Testis (tissue), 3 donors: ENCODE data around the gene LRFN2. TPM values are rescaled to one million over a fixed set of nuclear protein-coding genes. Genes with fewer than 3 reads are reported as not detected.

ENCODE experiments used
- DNase-seq: peaks from one replicate; pipeline ENCODE4 v3.0.0-alpha.2; 2019
- H3K27ac ChIP-seq, 2 donors: fragments of 200-600 bp; sonication (generic); one replicate each; pipeline ENCODE4 v1.5.1; 2019
- H3K27me3 ChIP-seq: fragments of 200-600 bp; sonication (generic); one replicate; pipeline ENCODE4 v1.5.1; 2019
- H3K36me3 ChIP-seq: fragments of 200-600 bp; sonication (generic); one replicate; pipeline ENCODE4 v1.5.1; 2017; ENCODE audit warnings: low read depth; ENCODE audit errors: missing control alignments
- H3K4me1 ChIP-seq: fragments of 200-600 bp; sonication (generic); one replicate; pipeline ENCODE4 v1.5.1; 2019
- H3K4me3 ChIP-seq, 2 donors: fragments of 200-600 bp; sonication (generic); one replicate each; pipeline ENCODE4 v1.5.1; 2017 to 2019
- H3K9me3 ChIP-seq: fragments of 200-600 bp; sonication (generic); one replicate; pipeline ENCODE4 v1.5.1; 2017
- POLR2A ChIP-seq: fragments of 450-650 bp; IDR thresholded peaks from one replicate; pipeline ENCODE4 v1.6.1; 2017; ENCODE audit warnings: antibody characterized with exemption, mild to moderate bottlenecking, moderate library complexity
- WGBS, 2 donors: methylation state at CpG; one replicate each; pipeline ENCODE4 v1.1.5; 2018; 5-methylcytosine and 5-hydroxymethylcytosine counted together
- intact Hi-C: fragments of 100-400 bp; cut with DNase I; formaldehyde crosslinking; loops from one replicate; pipeline ENCODE4 v1.15.1; 2023; ENCODE audit warnings: low total_unique reads
- polyA plus RNA-seq: library from polyadenylated mRNA; stranded (reverse); fragments of 350-450 nt; fragmentation: Illumina TruSeq; extraction: RNeasy Lipid Tissue Mini Kit (QIAGEN cat#74804); gene quantifications from one replicate; pipeline ENCODE4 v1.2.3, GENCODE V29; 2014; ENCODE audit warnings: low read depth, low replicate concordance; ENCODE audit not compliant: insufficient read depth
- total RNA-seq, 2 donors: library from RNA; depleted of rRNA; stranded (reverse); fragments of >200 nt; gene quantifications; one replicate each; pipeline ENCODE4 v1.2.3, GENCODE V29; 2016
- TF ChIP-seq, protein P1 (sequence below), 3 experiments: fragments of 450-650 bp in 2 of 3; fragments of 200-600 bp in 1 of 3; sonication (generic) in 1 of 3; IDR thresholded peaks; one replicate each; pipeline ENCODE4 v1.5.1; 2016 to 2019; ENCODE audit warnings: antibody characterized with exemption in 3 of 3, mild to moderate bottlenecking in 2 of 3, moderate library complexity in 1 of 3

LRFN2 gene
- total and polyA plus RNA-seq, 3 donors from 2014 or later: 1.1 to 3.3 (median 1.6) TPM

DNA sequence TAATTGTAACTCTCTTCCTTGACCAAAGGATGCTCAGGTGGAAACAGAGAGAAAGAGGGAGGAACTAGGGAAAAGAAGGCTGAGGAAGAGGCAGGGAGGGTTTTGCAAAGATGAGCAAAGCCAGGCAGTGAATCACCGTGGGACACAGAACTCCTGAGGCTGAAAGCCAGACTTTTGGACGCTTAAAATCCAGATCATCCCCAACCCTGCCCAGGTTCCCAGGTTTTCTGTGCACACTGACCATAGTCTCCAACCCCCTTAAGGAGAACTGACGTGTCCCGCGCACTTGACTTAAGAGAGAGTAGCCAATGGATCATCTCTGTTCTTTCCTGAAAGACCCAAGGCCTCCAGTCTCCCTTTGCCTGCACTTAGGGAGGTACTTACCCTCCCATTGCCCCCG, 75.3 kb downstream of the LRFN2 start:
- no peak overlapping the region for H3K4me3 ChIP-seq
- H3K27ac ChIP-seq: no peak overlapping the region
- H3K36me3 ChIP-seq: no peaks in the 10 kb centered on the region
- no peaks in the 10 kb centered on the region for H3K9me3 ChIP-seq
- no peak for DNase-seq
- 91 to 92% methylated on average over 6 of the region's 6 CpGs for WGBS, 2 donors
- TF ChIP-seq POLR2A: no peak
- TF ChIP-seq, protein P1, sequence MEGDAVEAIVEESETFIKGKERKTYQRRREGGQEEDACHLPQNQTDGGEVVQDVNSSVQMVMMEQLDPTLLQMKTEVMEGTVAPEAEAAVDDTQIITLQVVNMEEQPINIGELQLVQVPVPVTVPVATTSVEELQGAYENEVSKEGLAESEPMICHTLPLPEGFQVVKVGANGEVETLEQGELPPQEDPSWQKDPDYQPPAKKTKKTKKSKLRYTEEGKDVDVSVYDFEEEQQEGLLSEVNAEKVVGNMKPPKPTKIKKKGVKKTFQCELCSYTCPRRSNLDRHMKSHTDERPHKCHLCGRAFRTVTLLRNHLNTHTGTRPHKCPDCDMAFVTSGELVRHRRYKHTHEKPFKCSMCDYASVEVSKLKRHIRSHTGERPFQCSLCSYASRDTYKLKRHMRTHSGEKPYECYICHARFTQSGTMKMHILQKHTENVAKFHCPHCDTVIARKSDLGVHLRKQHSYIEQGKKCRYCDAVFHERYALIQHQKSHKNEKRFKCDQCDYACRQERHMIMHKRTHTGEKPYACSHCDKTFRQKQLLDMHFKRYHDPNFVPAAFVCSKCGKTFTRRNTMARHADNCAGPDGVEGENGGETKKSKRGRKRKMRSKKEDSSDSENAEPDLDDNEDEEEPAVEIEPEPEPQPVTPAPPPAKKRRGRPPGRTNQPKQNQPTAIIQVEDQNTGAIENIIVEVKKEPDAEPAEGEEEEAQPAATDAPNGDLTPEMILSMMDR (IDR thresholded peaks at IDR 0.05): no peak
- H3K4me1 ChIP-seq: no peaks in the 10 kb centered on the region
- intact Hi-C loops: no loop called here
- no peaks in the 10 kb centered on the region for H3K27me3 ChIP-seq

DNA sequence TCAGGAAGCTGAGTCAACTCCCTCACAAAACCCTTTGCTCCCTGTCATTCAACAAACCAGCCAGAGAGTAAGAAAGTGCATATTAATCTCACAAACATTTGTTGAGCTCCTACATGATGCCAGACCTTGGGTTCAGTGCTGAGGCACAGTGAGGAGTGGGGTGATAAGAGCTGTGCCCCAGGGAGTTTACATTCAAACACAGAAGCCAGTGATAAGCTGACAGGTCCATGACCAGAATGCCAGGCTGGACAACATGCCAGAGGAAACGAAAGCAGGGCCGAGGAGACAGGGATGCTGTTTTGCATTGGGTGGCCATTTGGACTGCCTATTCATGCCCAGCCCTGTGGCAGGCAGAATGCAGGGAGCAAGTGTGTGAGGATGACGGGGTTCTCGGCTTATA, 76.7 kb downstream of the LRFN2 start:
- 87 to 90% methylated on average over 4 of the region's 4 CpGs for WGBS, 2 donors
- Histone ChIP-seq H3K36me3 (no peaks in the 10 kb centered on the region), H3K4me1 (no peaks in the 10 kb centered on the region), H3K27me3 (no peaks in the 10 kb centered on the region), H3K9me3 (no peaks in the 10 kb centered on the region), H3K27ac (no peak overlapping the region), H3K4me3 (no peak overlapping the region)
- no peak for TF ChIP-seq POLR2A
- TF ChIP-seq, protein P1 (IDR thresholded peaks at IDR 0.05): no peak
- intact Hi-C loops: no loop called here
- DNase-seq: no peak

DNA sequence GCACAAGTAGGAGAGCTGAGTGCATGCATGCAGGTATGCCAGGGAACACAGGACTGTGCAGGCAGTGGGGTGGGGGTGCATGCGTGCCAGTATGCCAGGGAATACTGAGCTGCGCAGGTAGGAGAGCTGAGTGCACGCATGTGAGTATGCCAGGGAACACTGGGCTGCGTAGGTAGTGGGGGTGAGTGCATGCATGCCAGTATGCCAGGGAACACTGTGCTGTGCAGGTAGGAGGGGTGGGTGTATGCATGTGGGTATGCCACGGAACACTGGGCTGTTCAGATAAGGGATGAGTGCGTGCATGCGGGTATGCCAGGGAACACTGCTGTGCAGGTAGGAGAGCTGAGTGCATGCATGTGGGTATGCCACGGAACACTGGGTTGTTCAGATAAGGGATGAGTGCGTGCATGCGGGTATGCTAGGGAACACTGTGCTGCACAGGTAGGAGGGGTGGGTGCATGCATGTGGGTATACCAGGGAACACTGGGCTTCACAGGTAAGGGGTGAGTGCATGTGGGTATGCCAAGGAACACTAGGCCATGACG, 77.4 kb downstream of the LRFN2 start:
- Histone ChIP-seq H3K4me1 (no peaks in the 10 kb centered on the region), H3K9me3 (no peaks in the 10 kb centered on the region), H3K27me3 (no peaks in the 10 kb centered on the region), H3K36me3 (no peaks in the 10 kb centered on the region), H3K27ac (no peak overlapping the region), H3K4me3 (no peak overlapping the region)
- 78 to 83% methylated on average over 11 of the region's 11 CpGs for WGBS, 2 donors
- DNase-seq: no peak
- TF ChIP-seq, protein P1 (IDR thresholded peaks at IDR 0.05): no peak
- no peak for TF ChIP-seq POLR2A
- intact Hi-C loops: no loop called here

DNA sequence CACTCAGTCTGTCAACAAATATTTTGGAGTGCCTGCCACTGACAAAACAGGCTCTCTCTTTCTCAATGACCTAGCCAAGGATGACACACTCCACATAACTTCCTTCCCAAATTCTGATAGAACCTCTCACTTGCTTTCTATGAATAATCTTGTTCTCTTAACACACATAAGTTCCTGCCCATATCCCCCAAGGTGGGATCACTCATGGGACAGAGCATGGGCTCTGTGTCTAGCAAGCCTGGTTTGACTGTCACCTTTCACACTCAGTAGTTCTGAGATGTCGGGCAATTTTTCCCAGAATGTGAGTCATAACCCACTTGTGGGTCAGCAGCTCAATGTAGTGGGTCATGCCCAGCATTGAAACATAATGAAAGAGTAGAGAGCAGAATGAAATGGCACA, 78.1 kb downstream of the LRFN2 start:
- no peak for DNase-seq
- Histone ChIP-seq H3K4me1 (no peaks in the 10 kb centered on the region), H3K9me3 (no peaks in the 10 kb centered on the region), H3K27me3 (no peaks in the 10 kb centered on the region), H3K4me3 (no peak overlapping the region), H3K36me3 (no peaks in the 10 kb centered on the region), H3K27ac (no peak overlapping the region)
- intact Hi-C loops: no loop called here
- whole genome bisulfite sequencing, 2 donors: 87 to 90% methylated on average over 1 of the region's 1 CpG
- TF ChIP-seq, protein P1 (IDR thresholded peaks at IDR 0.05): no peak
- TF ChIP-seq POLR2A: no peak

DNA sequence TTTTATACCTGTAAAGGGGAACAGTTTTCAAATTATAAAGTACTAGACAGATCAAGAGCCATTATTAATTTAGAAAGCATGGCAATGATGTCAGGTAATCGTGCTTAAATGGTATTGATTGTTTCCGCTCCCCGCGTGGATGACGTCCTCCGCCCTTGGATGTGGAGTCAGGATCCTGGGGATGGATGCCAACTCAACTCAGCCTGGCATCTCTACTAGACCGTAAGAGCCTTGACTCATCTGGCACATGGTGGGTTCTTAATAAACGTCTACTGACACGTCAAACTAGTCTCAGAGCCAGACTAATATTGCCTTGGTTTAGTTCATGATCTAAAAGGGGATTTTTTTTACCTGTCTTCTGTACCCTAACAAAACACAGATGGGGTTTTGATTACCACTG, 80.2 kb downstream of the LRFN2 start:
- H3K27me3 ChIP-seq: no peaks in the 10 kb centered on the region
- intact Hi-C loops: no loop called here
- TF ChIP-seq POLR2A: no peak
- TF ChIP-seq, protein P1 (IDR thresholded peaks at IDR 0.05): no peak
- DNase-seq: no peak
- H3K4me3 ChIP-seq: no peak overlapping the region
- no peak overlapping the region for H3K27ac ChIP-seq
- H3K36me3 ChIP-seq: no peaks in the 10 kb centered on the region
- no peaks in the 10 kb centered on the region for H3K4me1 ChIP-seq
- H3K9me3 ChIP-seq: no peaks in the 10 kb centered on the region
- WGBS, 2 donors: 91% methylated on average over 9 of the region's 9 CpGs
